Keratinocyte (primary cell): Measurements from ENCODE around the gene SLC9B2.

Experiments used
- EZH2 ChIP-seq: IDR thresholded peaks from one replicate; pipeline ENCODE4 v1.6.1; 2012; ENCODE audit warnings: inconsistent platforms, mild to moderate bottlenecking, low read length, moderate library complexity
- TF ChIP-seq, protein P1 (sequence below), 3 experiments: IDR thresholded peaks in 1 of 3; conservative IDR thresholded peaks in 1 of 3; optimal IDR thresholded peaks in 1 of 3; 2 replicates in 2 of 3; 3 replicates in 1 of 3; pipeline versions ENCODE3 to v1.5.1; 2011; ENCODE audit warnings: low read length in 3 of 3, mild to moderate bottlenecking in 3 of 3, moderate library complexity in 2 of 3, control low read depth in 1 of 3, inconsistent platforms in 1 of 3; ENCODE audit not compliant: insufficient read depth in 2 of 3; ENCODE audit errors: extremely low read depth in 1 of 3

DNA sequence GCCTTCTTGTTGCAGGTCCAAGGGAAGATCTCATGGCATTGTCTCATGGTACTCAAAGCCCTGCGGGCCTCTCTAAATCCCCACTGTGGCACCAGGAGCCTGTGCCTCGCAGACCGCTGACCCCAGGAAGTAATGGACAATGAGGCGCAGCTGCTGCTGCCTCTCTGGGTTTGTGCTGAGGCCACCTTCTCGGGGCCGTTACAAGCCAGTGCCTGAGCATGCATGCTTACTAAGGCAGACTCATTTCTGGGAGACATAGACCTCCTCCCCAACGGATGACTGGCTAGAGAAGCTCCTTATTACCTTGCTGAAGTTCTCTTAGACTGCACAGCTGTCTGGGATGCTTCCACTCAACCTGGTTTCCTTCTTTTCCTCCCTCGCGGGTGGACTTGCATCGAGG is 21.8 kb upstream of the SLC9B2 start:
- TF ChIP-seq, protein P1, sequence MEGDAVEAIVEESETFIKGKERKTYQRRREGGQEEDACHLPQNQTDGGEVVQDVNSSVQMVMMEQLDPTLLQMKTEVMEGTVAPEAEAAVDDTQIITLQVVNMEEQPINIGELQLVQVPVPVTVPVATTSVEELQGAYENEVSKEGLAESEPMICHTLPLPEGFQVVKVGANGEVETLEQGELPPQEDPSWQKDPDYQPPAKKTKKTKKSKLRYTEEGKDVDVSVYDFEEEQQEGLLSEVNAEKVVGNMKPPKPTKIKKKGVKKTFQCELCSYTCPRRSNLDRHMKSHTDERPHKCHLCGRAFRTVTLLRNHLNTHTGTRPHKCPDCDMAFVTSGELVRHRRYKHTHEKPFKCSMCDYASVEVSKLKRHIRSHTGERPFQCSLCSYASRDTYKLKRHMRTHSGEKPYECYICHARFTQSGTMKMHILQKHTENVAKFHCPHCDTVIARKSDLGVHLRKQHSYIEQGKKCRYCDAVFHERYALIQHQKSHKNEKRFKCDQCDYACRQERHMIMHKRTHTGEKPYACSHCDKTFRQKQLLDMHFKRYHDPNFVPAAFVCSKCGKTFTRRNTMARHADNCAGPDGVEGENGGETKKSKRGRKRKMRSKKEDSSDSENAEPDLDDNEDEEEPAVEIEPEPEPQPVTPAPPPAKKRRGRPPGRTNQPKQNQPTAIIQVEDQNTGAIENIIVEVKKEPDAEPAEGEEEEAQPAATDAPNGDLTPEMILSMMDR (optimal IDR thresholded peaks at IDR 0.05 in 1 of 3, IDR thresholded peaks at IDR 0.05 in 1 of 3, conservative IDR thresholded peaks at IDR 0.05 in 1 of 3; ENCODE audit: extremely low read depth in 1 of 3, insufficient read depth in 2 of 3, low read length in 3 of 3), result no peak
- no peak for TF ChIP-seq EZH2
